Activated T-helper 9 cell treated with anti-CD3 and anti-CD28 coated beads, Interleukin-2, amount 50 U/mL, for 16 hours (primary cell): ENCODE measurements around the gene PAM16.

ENCODE experiments used
- DNase-seq: peaks from one replicate; pipeline ENCODE4 v3.0.0-alpha.2; 2020; ENCODE audit warnings: low read depth

Gene PAM16

DNA sequence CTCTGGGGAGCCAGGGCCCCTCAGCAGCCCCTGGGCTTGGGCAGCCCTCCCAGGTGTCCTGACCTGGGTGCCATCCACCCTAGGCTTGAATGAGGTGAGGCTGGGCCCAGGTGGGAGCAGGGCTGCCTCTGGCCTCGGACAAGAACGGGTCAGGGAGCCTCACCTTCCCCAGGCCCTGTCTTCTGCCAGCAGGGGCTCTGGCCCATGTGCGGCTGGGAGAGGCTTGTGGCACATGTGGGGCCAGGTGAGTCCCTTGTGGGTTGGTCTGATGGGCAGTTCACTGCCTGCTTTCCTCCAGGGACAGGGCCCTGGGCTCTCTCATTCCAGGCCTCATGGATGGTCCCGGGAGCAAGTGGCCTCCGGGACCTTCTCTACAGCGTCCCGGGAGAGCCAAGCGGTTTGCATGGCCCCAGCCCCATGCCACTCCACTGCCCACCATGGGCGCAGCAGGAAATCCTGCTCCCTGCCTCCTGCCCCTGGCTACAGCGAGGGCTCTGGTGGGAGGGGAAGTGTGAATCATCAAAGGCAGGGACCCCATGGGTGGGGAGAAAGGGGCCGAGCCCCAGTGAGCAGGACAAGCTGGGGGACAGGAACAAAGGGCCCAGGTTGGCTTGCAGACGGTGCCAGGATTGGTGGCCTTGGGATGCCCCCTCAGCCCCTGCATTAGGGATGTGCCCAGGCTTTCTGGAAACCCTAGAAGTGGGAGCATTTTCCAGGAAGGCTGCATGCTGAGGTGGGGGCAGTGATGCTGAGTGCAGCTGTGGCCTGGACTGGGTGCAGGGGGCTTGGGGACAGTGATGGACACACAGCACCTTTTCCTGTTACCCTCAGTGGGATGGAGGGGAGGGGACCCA is 32.7 kb upstream of the PAM16 start:
- DNase-seq = no peak

DNA sequence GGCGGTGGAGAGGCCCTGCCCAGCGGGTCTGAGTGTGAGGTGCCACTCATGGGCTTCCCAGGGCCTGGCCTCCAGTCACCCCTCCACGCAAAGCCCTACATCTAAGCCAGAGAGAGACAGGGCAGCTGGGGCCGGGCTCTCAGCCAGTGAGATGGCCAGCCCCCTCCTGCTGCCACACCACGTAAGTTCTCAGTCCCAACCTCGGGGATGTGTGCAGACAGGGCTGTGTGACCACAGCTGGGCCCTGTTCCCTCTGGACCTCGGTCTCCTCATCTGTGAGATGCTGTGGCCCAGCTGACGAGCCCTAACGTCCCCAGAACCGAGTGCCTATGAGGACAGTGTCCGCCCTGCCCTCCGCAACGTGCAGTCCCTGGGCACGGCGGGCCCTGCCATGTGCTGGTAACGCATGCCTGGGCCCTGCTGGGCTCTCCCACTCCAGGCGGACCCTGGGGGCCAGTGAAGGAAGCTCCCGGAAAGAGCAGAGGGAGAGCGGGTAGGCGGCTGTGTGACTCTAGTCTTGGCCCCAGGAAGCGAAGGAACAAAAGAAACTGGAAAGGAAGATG is 31.8 kb upstream of the PAM16 start:
- DNase-seq = no peak

DNA sequence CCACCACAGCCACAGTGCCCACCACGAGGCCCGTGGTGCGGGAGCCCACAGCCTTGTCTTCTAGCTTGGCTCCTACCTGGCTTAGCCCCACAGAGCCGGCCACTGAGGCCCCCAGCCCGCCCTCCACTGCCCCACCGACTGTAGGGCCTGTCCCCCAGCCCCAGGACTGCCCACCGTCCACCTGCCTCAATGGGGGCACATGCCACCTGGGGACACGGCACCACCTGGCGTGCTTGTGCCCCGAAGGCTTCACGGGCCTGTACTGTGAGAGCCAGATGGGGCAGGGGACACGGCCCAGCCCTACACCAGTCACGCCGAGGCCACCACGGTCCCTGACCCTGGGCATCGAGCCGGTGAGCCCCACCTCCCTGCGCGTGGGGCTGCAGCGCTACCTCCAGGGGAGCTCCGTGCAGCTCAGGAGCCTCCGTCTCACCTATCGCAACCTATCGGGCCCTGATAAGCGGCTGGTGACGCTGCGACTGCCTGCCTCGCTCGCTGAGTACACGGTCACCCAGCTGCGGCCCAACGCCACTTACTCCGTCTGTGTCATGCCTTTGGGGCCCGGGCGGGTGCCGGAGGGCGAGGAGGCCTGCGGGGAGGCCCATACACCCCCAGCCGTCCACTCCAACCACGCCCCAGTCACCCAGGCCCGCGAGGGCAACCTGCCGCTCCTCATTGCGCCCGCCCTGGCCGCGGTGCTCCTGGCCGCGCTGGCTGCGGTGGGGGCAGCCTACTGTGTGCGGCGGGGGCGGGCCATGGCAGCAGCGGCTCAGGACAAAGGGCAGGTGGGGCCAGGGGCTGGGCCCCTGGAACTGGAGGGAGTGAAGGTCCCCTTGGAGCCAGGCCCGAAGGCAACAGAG is 31.0 kb upstream of the PAM16 start:
- no peak for DNase-seq

DNA sequence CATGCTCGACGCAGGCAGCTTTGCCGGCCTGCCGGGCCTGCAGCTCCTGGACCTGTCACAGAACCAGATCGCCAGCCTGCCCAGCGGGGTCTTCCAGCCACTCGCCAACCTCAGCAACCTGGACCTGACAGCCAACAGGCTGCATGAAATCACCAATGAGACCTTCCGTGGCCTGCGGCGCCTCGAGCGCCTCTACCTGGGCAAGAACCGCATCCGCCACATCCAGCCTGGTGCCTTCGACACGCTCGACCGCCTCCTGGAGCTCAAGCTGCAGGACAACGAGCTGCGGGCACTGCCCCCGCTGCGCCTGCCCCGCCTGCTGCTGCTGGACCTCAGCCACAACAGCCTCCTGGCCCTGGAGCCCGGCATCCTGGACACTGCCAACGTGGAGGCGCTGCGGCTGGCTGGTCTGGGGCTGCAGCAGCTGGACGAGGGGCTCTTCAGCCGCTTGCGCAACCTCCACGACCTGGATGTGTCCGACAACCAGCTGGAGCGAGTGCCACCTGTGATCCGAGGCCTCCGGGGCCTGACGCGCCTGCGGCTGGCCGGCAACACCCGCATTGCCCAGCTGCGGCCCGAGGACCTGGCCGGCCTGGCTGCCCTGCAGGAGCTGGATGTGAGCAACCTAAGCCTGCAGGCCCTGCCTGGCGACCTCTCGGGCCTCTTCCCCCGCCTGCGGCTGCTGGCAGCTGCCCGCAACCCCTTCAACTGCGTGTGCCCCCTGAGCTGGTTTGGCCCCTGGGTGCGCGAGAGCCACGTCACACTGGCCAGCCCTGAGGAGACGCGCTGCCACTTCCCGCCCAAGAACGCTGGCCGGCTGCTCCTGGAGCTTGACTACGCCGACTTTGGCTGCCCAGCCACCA is 30.2 kb upstream of the PAM16 start:
- no peak for DNase-seq

DNA sequence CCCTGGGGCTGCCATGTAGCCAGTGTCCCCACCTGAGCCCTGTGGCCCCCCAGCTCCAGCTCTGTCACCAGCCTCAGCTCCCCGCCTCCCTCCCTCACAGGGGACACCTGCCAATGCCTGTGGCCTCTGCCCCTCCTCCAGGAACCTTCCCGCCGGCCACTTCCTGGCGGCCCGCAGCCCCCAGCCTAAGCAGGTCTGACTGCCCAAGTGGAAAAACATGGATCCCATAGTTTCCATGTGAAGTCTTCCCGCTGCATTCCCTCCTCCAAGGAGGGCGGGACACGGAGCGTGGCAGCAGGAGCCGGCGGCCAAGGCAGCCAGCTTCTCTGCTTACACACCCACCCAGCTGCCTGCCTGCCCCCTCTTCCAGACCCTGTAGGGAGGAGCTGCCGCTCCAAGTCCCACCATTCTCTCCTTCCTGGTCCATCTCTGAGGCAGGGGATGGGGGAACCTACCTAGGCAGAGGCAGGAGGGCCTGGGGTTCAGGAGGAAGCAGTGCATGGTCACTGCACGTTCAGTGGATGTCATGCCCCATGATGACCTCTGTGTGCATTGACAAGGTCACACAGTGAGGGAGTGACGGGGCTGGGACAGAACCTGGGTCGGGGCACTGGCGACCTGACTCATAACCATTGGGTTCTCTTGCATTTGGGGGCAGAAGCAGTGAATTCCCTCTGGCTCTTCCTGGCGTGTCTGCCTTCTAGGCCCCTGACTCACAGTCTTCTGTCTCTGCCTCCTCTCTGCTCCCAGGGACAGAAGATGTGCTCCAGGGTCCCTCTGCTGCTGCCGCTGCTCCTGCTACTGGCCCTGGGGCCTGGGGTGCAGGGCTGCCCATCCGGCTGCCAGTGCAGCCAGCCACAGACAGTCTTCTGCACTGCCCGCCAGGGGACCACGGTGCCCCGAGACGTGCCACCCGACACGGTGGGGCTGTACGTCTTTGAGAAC is 29.3 kb upstream of the PAM16 start:
- no peak for DNase-seq

DNA sequence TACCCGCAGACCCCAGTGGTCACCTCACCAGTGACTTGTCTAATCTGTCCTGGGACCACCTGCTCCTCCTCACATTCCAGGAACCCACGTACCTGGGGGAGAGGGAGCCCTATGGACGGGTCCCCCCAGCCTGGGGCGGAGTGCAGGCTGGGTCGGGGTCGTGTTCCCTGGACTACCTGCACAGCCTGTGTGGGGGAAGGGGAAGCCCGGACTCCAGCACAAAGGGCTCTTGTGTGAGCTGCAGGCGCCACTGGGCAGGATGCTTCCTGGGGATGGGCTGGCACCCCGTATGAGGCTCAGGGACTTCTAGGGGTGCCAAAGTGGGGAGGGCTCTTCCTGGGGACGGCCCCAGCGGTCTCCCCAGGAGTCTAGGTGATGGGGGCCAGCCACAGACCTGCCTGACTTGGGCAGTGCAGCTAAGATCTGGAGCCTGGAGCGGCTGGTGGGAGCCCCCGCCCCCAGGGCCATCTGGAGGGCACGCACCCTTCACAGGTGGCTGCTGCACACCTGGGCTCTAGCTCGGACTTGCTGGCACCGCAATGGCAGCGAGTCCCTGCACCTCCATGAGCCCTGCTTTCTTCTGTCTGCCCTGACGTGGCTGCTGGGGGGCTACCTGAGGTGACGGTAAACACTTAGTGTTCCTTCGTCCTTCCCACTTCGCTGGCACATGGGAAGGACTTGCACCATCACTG is 28.0 kb upstream of the PAM16 start:
- no peak for DNase-seq

DNA sequence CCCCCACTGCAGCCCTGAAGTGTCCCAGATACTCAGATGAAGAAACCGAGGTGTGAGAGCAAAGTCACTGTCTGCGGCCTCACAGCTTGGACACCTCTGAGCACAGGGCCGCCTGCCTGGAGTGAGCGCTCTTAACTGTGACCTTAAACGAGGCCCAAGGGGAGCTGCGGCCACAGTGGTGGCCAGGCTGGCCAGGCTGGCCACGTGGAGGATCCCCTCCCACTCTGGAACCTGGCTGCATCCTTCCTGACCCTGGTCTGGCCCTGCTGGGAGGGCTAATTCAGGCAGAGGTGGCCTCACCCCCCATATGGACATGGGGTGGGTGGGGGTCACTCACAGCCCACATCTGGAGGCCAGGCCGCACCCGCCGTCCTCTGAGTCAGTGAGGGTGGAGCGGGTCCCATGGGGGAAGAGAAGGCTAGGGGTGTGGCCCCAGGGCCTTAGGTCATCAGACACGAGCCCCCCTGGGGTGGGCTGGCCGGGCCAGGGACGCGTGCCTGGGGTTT is 27.1 kb upstream of the PAM16 start:
- DNase-seq = no peak

DNA sequence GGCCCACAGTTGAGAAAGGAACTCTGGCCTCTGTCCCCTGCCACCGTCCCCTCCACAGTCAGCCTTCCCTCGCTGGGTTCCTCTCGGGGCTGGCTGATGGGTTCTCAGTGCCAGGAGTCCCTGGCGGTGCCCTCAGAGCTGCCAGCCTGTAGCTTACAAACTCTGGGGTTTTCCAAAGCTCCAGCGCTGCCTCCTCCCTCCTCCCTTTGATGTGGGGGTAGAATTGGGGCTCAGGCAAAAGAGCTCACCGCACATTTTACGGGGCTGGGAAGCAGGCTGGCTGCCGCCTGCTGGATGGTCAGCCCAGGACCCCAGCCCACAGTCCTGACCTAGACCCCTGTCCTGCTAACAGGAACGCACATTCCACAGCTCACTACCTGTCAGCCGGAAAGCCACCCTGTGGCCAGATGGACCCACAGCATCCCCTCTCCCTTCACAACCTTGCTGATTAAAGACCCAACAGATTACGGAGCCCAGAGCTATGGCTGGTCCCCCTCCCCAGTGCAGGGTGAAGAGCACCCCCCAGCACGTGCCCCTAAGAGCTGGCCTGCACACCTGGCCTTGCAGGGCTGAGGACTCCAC is 26.5 kb upstream of the PAM16 start:
- no peak for DNase-seq

DNA sequence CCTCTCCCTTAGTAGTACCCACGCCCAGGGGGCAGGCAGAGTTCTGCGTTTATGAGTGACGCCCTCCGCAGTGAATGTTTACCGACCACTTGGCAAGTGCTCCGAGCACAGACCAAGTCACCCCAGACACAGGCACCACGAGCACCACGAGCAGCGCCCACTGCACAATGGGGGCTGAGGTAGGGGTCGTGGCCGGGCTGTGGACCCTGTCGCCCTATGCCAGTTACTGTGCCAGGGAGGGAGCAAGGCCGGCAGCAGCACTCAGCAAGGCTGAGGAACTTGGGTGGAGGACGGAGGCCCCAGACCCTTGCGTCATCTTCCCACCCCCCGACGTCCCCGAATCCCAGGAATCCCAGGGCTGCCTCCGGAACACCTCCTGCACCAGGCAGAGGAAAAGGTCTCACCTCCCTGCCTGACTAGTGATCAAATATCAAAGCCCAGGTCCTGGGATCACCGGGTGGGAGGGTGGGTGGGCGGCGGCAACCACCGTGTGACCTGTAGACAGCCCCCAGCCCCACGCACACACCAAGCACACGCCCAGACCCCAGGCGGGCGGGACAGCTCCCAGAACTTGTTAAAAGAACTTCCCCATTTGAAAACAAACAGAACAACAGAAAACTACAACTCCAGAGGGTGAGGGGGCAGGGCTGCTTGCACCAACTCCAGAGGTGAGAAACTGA is 25.9 kb upstream of the PAM16 start:
- no peak for DNase-seq

DNA sequence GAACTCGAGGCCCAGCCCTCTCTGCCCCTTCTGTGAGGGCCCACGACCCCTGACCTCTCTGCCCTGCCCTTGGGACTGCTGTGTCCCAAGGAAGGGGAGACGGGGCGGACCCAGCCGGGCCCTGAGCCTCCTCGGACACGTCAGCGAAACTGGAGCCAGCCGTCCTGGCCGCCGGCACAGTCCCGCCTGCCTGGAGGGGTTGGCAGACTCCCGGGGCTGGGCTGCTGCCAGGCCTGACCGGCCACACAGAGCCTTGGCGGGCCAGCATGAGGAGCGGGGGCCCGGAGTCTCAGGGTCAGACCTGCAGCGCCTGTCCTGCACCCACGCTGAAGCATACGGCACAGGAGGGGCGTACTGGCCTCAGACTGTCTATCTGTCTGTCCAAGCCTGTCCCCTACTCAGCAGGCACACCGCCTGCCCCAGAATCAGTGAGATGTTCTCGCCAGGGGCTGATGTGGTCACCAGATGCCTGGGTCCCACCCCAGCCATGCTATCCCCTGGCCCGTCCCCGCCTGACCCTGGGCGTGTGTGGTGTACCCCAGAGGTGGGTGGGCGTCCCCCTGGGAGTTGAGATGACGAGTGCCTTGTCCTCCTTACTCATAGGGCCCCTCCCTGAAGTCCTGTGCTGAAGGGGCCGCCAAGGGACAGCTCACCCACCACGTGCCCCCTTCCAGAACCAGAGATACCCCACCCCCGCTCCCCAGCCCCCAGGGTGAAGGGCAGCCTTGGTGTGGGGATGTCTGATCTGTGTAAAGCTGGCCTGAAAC is 25.2 kb upstream of the PAM16 start:
- no peak for DNase-seq

DNA sequence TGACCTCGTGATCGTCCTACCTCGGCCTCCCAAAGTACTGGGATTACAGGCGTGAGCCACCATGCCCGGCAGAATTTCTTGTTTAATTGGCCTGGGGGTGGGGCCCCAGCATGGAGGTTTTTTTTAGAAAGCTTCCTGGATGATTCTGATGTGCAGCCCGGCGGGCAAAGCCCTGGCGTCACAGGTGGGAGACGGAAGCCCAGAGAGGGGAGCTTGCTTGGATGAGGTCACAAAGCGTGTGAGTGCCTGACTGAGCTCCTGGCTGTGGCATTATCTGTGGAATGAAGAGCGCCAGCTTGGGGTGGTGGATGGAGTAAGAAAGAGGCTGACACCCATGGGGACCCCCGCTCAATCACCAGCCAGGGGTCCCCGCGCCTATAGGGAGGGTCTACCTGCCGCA is 24.6 kb upstream of the PAM16 start:
- no peak for DNase-seq

DNA sequence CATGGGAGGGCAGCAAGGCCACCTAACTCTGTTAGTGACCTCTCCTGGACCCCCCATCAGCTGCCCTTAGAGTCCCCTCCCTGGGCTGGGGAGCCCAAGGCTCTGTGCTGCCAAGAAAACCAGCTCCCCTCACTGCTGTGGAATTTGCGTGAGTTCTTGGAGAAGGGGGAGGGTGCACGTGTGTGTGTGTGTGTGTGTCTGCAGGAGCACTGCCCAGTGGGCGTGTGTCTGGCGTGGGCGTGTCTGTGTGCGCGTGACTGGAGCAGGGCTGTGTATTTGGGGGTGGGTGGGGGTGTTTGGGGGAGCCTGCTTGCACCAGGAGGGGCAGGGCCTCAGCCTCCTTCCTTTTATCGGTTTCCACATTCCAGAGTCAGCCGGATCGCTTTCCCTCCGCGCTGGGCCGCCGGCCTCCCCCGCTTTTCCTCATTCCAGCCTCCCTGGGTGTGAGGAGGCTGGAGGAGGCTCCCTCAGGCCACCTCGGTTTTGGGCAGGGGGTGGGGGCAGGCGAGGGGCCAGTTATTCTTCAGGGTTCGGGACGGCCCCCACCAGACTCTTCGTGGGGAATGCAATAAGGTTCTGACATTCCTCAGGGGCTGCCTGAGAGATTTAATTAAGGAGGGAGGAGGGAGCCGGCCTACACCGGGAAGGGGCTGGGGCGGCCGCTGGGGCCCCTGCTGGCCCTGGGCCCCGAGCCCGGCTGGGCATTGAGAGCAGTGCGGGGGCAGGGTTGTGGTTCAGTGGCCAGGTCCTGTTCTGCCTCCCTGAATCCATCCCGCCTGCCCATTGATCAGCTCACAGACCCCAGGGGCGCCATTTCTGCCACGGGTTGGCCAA is 23.0 kb upstream of the PAM16 start:
- DNase-seq = no peak

DNA sequence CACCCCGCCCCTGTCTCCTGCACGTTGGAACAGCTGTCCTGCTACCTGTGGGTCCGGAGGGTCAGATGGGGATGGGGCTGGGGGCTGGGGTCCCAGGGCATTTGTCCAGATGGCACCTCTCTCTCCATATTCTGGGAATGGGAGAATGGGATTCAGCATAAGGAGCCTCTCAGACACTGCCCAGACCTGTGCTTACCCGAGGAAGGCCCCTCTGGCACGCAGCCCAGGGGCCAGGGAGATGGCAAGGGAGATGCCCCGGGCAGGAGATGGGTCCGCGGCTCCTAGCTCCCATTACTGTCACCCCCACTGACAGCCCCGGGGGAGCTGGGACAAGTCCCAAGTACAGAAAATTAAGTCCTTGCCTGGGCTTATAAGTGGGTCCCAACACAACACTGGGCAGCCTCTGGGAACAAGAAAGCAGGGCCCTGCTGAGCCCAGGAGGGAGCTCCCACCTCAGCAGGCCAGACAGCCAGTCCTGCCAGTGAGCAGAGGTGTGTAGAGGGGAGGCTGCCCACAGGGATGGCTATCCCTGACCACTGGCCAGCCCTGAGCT is 22.3 kb upstream of the PAM16 start:
- DNase-seq = no peak

DNA sequence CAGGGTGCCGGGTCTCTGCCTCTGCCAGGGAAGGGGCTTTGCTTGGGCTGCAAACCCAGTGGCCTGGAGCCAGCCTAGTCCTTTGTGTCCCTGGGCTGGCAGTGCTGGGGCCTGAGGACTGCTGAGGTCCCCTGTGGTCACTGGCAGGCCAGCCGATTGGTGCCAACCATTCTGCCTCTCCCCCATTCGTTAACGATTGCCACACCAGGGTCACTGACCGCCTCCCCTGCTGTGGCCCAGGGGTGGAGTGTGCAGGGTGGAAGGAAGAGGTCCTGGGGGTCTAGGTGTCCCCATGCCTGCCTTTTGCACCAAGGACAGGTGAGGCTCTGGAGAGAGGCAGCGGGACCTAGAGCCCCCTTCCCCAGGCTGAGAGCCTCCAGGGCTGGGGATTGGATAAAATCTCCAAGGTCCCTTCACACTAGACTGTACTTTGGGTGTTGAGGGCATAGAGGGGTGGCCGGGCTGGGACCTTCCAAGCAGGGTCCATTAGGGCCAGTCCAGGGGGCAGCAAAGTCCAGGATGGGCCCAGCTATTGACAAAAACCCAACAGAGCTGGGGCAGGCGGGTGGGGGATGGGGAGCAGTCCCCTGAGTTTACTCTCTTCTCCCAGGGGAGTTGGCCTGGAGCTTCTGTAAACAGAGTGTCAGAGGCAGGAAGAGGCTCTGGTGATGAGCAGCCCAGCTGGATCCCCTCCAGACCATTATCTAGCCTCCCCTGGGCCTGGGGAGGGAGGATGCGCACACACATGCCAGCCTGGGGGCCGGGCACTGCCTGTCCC is 21.6 kb upstream of the PAM16 start:
- DNase-seq = no peak

DNA sequence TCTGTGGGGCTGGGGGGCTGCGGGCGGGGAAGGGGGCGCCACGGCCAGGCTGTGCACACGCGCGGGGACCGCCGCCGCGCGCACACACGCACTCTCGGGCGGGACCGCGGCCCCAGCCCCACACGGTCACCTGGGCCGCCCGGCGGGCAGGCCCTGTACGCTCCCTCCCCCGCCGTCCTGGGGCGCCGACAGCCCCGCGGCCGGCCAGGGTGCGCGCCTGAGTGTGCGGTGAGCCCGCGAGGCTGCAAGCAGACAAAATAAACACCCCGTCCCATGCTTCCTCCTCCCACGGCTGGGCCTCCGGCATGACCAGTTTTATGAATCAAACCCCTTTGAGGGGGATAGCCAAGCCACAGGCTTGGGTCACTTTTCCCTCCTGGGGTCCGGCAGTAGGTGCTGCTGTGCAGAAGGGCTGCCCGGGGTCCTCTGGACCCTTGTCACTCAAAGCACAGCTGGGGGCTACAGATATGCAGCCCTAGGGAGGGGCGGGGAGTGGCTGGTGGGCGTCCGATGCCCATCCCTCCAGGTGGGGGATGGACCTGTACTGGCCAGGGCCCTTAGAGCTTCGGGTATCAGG is 21.0 kb upstream of the PAM16 start:
- no peak for DNase-seq
